ENCODE measurements around the gene CCDC92B. TPM values are rescaled to one million over a fixed set of nuclear protein-coding genes. Genes with fewer than 3 reads are reported as not detected.

CCDC92B gene
- total and polyA plus RNA-seq, 2 of the 13 experiments (the other 11 are each of a cell fraction or from before 2014, with no cell fraction given): not detected

GRCh38 chr17:2693561-2694380, 55.7 kb downstream of the CCDC92B start:
- no peak for DNase-seq (ENCODE audit: low spot score)

More at GRCh38 chr17:2693561-2694380, 55.7 kb downstream of the CCDC92B start:
- no peaks in the 10 kb centered on the region for H3K79me2 ChIP-seq (ENCODE audit: insufficient read depth, low read length)
- H3K27me3 ChIP-seq (ENCODE audit: control insufficient read depth in 1 of 2, insufficient read depth in 2 of 2, low read length in 2 of 2): no peaks in the 10 kb centered on the region
- in situ Hi-C loops (cut with HindIII; ENCODE audit: extremely low pct_ligation_motif_present, low pct_unique_long_range_greater_than_20kb) (no loop called here), intact Hi-C loops (cut with micrococcal nuclease; ENCODE audit: unreplicated experiment) (no loop called here)
- no peaks in the 10 kb centered on the region for H3K9me3 ChIP-seq (ENCODE audit: low read length)
- peaks cover 6% of the 10 kb centered on the region; the same call in 1 of the 2 replicates for H4K20me1 ChIP-seq (ENCODE audit: insufficient read depth, low read length)
- ATAC-seq (no peak), FAIRE-seq (no peak)
- POLR2A ChIA-PET: interaction anchor here (1.0 kb wide), 1 partner anchor 17 kb away, joined by 6 read pairs; no protein-coding TSS in a partner anchor
- no peaks in the 10 kb centered on the region for H3K4me1 ChIP-seq (ENCODE audit: insufficient read depth, low read length)
- BruUV-seq (replicated peaks): no TSS peak
- no peak overlapping the region for H3K9ac ChIP-seq (ENCODE audit: insufficient read depth, low read depth, low read length)
- H3K4me2 ChIP-seq (ENCODE audit: low read depth, low read length): no peak overlapping the region
- H3K36me3 ChIP-seq (replicated peaks in 1 of 2; ENCODE audit: control insufficient read depth in 1 of 2, insufficient read depth in 2 of 2, low read length in 2 of 2): peaks cover 41 to 58% of the 10 kb centered on the region in 2 experiments; a peak in 4 of 5 replicates
- H3K27ac ChIP-seq (ENCODE audit: extremely low read length, insufficient read depth, low read length): no peak overlapping the region
- CTCF ChIA-PET (ENCODE audit: low intra/inter-chr PET ratio, low total read pairs): no interaction called here
- no peak overlapping the region for H3K4me3 ChIP-seq (replicated peaks in 1 of 3; ENCODE audit: insufficient read depth in 1 of 3, low read depth in 2 of 3, low read length in 3 of 3)
- TF ChIP-seq POLR2A (IDR thresholded peaks at IDR 0.05; ENCODE audit: insufficient read depth in 1 of 2, low read depth in 2 of 2, low read length in 2 of 2): 0 out of 4 replicates have a peak, but pooled peaks of 1 of the 2 experiments have one; percentile 4
- no peak for TF ChIP-seq SNAI1 (CRISPR knock-in tag; IDR thresholded peaks at IDR 0.05; ENCODE audit: borderline replicate concordance)
- no peak for TF ChIP-seq CENPBD1 (CRISPR knock-in tag; IDR thresholded peaks at IDR 0.05; ENCODE audit: borderline replicate concordance, low read depth)
- no peak for TF ChIP-seq GATAD2A (CRISPR knock-in tag; IDR thresholded peaks at IDR 0.05)
- TF ChIP-seq ELF1 (CRISPR knock-in tag; IDR thresholded peaks at IDR 0.05): no peak
- TF ChIP-seq KLF6 (CRISPR knock-in tag; IDR thresholded peaks at IDR 0.05): no peak
- TF ChIP-seq AGO2 (optimal IDR thresholded peaks at IDR 0.05; ENCODE audit: low read depth, low read length): peak; percentile 90
- no peak for TF ChIP-seq ZNF572 (CRISPR knock-in tag; IDR thresholded peaks at IDR 0.05)
- TF ChIP-seq REL (CRISPR knock-in tag; conservative IDR thresholded peaks at IDR 0.05): no peak
- no peak for TF ChIP-seq TOE1 (CRISPR knock-in tag; IDR thresholded peaks at IDR 0.05)
- TF ChIP-seq ZNF136 (CRISPR knock-in tag; IDR thresholded peaks at IDR 0.05; ENCODE audit: low read depth): no peak
- no peak for TF ChIP-seq ZNF761 (CRISPR knock-in tag; conservative IDR thresholded peaks at IDR 0.05)
- no peak for TF ChIP-seq MXI1 (IDR thresholded peaks at IDR 0.05; ENCODE audit: borderline replicate concordance, low read depth, low read length)
- TF ChIP-seq ZFYVE20 (CRISPR knock-in tag; IDR thresholded peaks at IDR 0.05; ENCODE audit: borderline replicate concordance, low read depth): no peak
- TF ChIP-seq THAP11 (CRISPR knock-in tag; IDR thresholded peaks at IDR 0.05): no peak
- peak; percentile 60 for TF ChIP-seq RBM22 (optimal IDR thresholded peaks at IDR 0.05; ENCODE audit: low read length)
- TF ChIP-seq ZNF569 (CRISPR knock-in tag; IDR thresholded peaks at IDR 0.05; ENCODE audit: borderline replicate concordance): no peak
- H2AFZ ChIP-seq (ENCODE audit: low read length): no peak overlapping the region
- 97% methylated on average over 15 of the region's 37 CpGs for WGBS (ENCODE audit: low lambda C conversion rate)
